Measurements from ENCODE around the gene GALR1. TPM values are rescaled to one million over a fixed set of nuclear protein-coding genes. Genes with fewer than 3 reads are reported as not detected.
"Not testable (repeated sequence)": the region's sequence is repeated elsewhere in the genome, so short reads cannot be mapped to it uniquely, and the experiment has no call there.

Gene GALR1
- total RNA-seq, 4 donors from 2014 or later: 0.09 to 2.0 TPM; not detected in 2

DNA sequence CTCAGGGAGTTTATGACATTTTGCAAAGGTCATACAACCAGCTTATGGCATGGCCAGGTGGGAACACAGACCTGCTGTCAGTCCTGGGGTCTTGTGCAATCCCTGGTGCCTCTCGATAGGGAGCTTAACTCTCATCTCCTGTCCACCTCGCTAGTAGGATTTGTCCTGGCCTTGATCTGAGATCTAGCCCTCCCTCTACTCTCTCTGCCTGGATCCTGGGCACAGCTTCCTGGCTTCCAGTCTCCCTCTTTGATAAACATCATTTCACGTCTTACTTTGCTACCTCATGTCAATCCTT is 13.8 kb downstream of the GALR1 start:
- no peak for DNase-seq (ENCODE audit: low spot score)
- no peak for TF ChIP-seq CTCF (IDR thresholded peaks at IDR 0.05)
- no peak for ATAC-seq (ENCODE audit: low FRiP score)

DNA sequence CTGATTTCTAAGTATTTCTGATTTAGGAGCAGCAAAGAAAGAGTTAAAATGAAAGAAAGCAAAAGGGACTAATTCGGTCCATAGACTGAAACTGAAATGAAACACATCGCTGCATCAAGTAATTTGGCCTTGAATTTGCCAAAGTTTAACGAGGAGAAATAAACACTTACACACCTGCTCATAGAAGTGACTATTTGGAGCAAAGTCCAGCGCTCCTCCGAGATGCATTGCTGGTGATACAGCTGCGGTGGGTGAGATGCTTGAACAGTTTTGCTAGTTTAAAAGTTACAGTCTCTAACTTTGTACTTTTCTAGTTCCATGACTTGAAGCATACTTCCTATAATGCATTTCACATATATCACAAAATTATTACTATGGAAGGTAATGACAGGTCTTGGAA is 18.3 kb downstream of the GALR1 start:
- TF ChIP-seq CTCF (IDR thresholded peaks at IDR 0.05): no peak
- ATAC-seq (ENCODE audit: low FRiP score) (no peak), DNase-seq (ENCODE audit: low spot score) (no peak)

DNA sequence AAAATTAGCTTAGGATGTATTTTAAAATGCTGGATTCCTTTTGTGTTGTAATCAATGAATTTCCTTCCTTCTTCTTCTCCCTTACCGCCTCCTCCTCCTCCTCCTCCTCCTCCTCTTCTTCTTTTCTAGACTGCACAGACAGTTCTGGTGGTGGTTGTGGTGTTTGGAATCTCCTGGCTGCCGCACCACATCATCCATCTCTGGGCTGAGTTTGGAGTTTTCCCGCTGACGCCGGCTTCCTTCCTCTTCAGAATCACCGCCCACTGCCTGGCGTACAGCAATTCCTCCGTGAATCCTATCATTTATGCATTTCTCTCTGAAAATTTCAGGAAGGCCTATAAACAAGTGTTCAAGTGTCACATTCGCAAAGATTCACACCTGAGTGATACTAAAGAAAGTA is 18.8 kb downstream of the GALR1 start:
- ATAC-seq (ENCODE audit: low FRiP score) (no peak), DNase-seq (ENCODE audit: low spot score) (no peak)
- TF ChIP-seq CTCF (IDR thresholded peaks at IDR 0.05): no peak

DNA sequence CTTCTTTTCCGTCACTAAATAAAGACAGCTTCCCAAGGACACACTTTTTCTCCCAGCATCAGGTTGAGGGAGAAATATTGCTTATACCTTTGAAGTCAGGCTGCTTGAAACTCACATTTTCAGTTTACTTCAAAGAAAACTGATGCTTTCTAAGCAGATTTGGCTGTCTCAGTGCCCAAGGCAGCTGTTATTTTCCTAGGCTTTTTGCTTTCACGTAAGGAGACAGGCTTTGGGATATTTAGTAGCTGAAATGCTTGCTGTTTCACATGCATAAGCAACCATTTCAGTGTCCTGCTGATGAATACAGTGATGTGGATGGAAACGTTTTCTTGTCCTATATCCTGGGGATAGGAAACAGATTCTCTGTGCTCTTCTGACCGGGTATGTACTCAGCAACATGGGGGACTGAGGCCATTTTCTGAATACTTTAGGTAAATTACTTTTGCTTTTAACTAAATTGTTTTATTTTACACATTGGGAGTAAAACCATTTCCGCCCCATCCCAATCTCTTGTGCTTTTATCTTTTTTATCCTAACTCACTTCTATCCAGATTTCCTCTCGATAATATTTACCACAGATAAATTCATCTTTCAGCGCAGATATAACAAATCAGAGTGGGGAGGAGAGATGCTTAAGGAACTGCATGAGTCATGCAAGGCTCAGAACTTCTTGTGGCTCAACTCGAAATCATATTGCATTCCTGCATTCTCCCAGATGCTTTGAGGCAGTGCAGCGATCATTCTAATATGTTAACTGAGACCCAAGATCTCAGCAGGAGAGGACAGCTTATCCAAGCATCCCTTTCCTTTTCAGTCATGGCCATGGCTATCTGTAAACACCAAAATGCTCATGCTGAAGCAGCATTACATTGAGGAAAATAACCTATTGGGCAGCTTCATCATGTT is 22.2 kb downstream of the GALR1 start:
- DNase-seq (ENCODE audit: low spot score) (no peak), ATAC-seq (ENCODE audit: low FRiP score) (no peak)
- TF ChIP-seq CTCF (IDR thresholded peaks at IDR 0.05): no peak

GRCh38 chr18:77290841-77291240 is 41.2 kb downstream of the GALR1 start:
- ATAC-seq (ENCODE audit: low FRiP score); DNase-seq (ENCODE audit: low spot score): not testable (repeated sequence)

GRCh38 chr18:77298172-77298571 is 48.5 kb downstream of the GALR1 start:
- TF ChIP-seq CTCF (IDR thresholded peaks at IDR 0.05): no peak
- no peak for DNase-seq (ENCODE audit: low spot score)
- ATAC-seq (ENCODE audit: low FRiP score): no peak

DNA sequence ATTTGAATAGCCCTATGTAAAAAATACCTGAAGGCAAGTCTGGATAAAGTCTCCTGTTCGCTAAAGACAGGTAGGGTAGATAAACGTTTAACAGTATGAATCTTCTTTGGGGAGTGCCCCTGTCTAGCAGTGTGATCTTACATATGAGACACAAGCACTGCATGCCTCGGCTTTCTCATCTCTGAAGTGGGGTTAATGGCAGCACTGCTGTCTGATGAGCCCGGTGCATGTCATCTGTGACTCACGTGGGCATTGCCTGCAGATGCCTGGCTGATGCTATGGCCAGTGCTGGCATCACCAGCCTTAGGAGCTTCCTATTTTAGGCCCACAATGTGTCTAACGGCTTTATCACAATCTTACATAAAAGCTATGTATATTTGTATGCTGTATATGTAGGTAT is 50.1 kb downstream of the GALR1 start:
- DNase-seq (ENCODE audit: low spot score) (no peak), ATAC-seq (ENCODE audit: low FRiP score) (no peak)
- no peak for TF ChIP-seq CTCF (IDR thresholded peaks at IDR 0.05)
